HG03103 (cell line): ENCODE measurements around the gene TSPAN9.

Source experiments
- ATAC-seq: cut with Tn5 transposase; IDR thresholded peaks from one replicate; pipeline ENCODE4 v1.9.1; 2021; ENCODE audit warnings: low read depth; ENCODE audit not compliant: unreplicated experiment

TSPAN9 gene

GRCh38 chr12:3073438-3074250, 3.5 kb upstream of the TSPAN9 start:
- no peak for ATAC-seq

- no peak for ATAC-seq
Observed at GRCh38 chr12:3075315-3075714, 1.9 kb upstream of the TSPAN9 start.

DNA sequence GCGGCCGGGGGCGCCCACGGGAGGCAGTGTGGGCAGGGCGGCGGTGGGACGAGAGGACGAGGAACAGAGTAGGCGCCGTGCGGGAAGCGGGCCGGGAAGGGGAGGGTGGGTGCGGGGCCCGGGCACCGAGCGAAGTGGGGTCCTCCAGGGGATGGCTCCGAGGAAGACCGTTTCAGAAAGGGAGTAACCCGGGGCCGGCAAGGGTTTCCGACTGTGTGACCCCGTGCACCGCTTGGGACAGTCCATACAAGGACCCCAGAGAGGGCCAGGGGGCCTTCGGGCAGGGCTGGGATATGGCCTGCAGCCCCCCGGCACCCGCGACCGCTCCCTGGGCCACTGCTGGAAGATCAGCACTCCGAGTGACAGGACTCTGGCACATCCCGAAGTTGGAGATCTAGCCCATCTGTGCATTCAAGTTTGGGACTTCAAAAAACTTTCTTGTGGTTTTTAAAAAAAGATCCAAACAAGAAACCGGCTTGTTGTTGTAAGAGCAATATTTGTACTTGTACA, 448 bp downstream of the TSPAN9 start:
- no peak for ATAC-seq

GRCh38 chr12:3078086-3078820, 1.1 kb downstream of the TSPAN9 start:
- no peak for ATAC-seq

GRCh38 chr12:3081091-3081490, 3.9 kb downstream of the TSPAN9 start:
- ATAC-seq = no peak

GRCh38 chr12:3081886-3082285, 4.7 kb downstream of the TSPAN9 start:
- no peak for ATAC-seq

- no peak for ATAC-seq
Observed at GRCh38 chr12:3083241-3083920, 6.2 kb downstream of the TSPAN9 start.

- no peak for ATAC-seq
Observed at GRCh38 chr12:3083921-3084347, 6.8 kb downstream of the TSPAN9 start.

GRCh38 chr12:3084742-3085141, 7.6 kb downstream of the TSPAN9 start:
- ATAC-seq = no peak

DNA sequence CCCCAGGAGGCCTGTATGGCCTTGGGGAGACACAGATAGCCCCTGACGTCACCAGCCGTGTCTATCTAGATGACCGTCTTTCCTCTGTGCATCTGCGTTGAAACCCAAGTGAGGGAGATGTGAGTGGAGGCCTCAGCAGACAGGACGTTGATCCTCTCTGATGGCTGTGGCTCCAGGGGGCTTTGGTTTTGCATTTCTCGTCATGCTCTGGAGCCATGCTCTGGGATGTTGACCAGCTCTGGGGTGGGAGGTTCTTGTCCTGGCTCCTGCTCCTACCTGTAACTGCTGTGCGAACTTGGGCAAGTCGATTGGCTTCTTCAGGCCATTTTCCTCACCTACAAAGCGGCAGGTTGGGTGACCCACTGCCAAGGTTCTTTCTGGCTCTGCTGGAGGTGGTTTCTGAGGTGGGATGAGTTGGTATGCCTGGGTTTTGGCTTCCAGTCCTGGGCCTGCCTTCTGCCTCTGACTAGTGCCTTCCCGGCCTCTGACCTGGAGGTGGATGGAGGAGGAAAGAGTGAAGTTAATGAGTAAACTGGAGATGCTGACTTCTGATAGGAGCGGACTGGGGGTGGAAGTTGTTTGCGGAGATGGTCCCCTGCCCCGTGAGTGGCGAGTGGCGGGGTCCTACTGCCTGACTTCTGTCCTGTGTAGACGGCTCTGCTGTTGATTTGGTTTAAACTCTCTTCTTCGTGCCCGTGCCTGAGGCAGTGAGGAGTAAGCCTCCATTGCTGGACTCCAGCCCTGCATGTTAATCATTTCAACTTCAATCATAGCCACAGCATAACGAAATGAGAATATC, 8.4 kb downstream of the TSPAN9 start:
- no peak for ATAC-seq

GRCh38 chr12:3086211-3086610, 9.0 kb downstream of the TSPAN9 start:
- no peak for ATAC-seq

DNA sequence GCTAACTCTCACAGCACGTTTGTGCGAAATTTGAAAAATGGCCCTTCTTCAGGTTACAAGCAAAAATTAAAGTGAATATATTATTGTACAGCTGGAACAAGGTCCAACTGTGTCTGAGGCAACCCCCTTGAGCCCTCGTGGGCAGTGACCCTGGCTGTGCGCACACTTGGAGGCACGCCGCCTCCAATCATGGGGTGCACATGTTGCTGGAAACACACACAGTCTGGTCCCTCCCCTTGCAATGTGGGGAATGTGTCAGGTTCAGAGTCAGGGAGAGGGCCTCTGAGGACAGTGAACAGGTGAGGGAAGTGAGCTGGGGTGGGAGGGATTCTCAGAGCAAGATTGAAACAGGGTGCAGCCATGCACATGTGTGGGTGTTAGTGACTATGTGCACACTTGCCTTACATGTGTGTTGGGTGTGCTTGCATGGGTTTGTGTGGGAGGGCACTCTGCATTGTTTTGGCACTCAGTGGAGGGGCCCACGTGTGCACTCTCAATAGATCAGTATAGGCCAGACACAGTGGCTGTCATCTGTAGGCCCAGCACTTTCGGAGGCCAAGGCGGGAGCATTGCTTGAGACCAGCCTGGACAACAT, 9.6 kb downstream of the TSPAN9 start:
- ATAC-seq = no peak

DNA sequence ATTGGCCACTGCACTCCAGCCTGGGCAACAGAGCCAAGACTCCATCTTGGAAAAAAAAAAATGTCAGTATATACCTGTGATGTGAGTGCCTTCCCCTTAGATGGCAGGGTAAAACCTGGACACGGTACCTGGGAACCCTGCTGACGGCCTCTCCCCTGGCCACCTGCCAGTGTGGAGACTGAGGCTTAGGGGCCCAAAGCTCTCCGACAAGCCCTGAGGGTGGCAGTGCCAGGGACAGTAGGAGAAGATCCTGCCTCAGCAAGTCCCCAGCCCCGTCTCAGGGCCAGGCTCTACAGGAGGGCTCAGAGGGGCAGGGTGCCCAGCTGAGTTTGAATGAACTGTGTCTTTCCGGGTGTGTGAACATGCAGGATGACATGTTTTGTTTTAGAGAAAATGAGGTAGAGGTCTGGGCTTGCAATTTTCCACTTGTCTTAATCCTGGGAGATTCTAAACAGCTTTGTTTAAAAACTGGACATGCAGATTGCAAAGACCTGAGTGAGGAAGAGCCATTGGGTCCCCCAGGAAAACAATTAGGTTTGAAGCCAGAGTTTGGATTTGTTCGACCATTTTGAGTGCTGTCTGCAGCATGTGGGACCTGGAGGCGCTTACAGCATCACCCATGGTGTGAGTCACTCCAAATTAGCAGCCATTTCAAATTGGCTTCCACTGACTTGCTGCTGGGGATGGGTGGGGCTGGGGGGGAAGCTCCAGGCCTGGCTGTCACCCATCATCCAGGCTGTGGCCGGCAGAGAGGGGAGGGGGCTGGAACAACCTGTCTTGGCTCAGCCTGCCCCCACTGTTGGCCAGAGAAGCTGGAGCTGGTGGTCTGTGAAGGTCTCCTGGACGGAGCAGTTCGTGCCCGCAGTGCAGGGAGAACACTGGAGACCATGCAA, 10.8 kb downstream of the TSPAN9 start:
- no peak for ATAC-seq

- ATAC-seq = no peak
Observed at GRCh38 chr12:3089588-3089987, 12.4 kb downstream of the TSPAN9 start.

GRCh38 chr12:3090240-3091037, 13.3 kb downstream of the TSPAN9 start:
- ATAC-seq = no peak

GRCh38 chr12:3091038-3091319, 13.8 kb downstream of the TSPAN9 start:
- ATAC-seq = no peak

GRCh38 chr12:3091382-3092241, 14.4 kb downstream of the TSPAN9 start:
- ATAC-seq = no peak

- no peak for ATAC-seq
Observed at GRCh38 chr12:3092764-3093163, 15.6 kb downstream of the TSPAN9 start.
